H1 (cell line): Measurements from ENCODE around the gene CTNNA3. TPM values are rescaled to one million over a fixed set of nuclear protein-coding genes. Genes with fewer than 3 reads are reported as not detected.

Experiments
- CEBPB ChIP-seq: IDR thresholded peaks from 2 replicates; pipeline ENCODE4 v1.6.1; 2012; ENCODE audit warnings: low read depth, low read length
- polyA plus RNA-seq, 7 experiments: library from polyadenylated mRNA; depleted of rRNA in 3 of 7; stranded (reverse) in 5 of 7; unstranded in 2 of 7; fragments of >200 nt in 5 of 7; fragments of 200-250 nt in 2 of 7; gene quantifications; 1 replicate in 5 of 7; 2 replicates in 1 of 7; 4 replicates in 1 of 7; pipeline versions ENCODE4 v1.2.1 to v1.2.3, GENCODE V29; 2011 to 2013; ENCODE audit warnings: missing spikeins in 2 of 7, mixed read lengths in 2 of 7
- total RNA-seq: library from RNA; stranded (reverse); fragmentation: NEBNext Ultra II Directional; extraction: Animal tissue kit (Norgen Biotek cat#: 25700); gene quantifications from 2 replicates; pipeline ENCODE4 v1.2.1, GENCODE V29; 2021
- TF ChIP-seq, protein P1 (sequence below): fragments of 300-600 bp; sonication (generic); IDR thresholded peaks from 2 replicates; pipeline ENCODE4 v1.7.1; 2012; ENCODE audit warnings: low read length, moderate library complexity, mild to moderate bottlenecking, inconsistent platforms; ENCODE audit not compliant: insufficient replicate concordance

Gene CTNNA3
- total and polyA plus RNA-seq, 2 of the 8 experiments (the other 6 are each of a cell fraction or from before 2014, with no cell fraction given), result 1.3 to 1.5 TPM

DNA sequence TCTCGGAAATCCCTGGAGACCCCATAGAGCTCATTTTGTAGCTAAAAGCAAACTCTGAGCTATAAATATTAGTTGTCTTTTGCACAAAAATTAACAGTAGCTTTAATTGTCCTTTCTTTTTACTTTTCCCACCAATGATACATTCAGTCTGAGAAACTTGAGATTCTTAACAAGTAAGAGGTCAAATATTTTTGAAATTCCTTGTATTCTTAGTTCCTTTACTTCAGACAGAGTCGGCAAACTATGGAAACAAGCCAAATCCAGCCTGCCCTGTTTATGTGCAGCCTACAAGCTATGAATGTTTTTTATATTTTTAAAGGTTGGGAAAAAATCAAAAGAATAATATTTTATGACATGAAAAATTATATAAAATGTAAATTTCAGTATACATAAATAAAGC, 146.6 kb downstream of the CTNNA3 start (continued):
- TF ChIP-seq, protein P1, sequence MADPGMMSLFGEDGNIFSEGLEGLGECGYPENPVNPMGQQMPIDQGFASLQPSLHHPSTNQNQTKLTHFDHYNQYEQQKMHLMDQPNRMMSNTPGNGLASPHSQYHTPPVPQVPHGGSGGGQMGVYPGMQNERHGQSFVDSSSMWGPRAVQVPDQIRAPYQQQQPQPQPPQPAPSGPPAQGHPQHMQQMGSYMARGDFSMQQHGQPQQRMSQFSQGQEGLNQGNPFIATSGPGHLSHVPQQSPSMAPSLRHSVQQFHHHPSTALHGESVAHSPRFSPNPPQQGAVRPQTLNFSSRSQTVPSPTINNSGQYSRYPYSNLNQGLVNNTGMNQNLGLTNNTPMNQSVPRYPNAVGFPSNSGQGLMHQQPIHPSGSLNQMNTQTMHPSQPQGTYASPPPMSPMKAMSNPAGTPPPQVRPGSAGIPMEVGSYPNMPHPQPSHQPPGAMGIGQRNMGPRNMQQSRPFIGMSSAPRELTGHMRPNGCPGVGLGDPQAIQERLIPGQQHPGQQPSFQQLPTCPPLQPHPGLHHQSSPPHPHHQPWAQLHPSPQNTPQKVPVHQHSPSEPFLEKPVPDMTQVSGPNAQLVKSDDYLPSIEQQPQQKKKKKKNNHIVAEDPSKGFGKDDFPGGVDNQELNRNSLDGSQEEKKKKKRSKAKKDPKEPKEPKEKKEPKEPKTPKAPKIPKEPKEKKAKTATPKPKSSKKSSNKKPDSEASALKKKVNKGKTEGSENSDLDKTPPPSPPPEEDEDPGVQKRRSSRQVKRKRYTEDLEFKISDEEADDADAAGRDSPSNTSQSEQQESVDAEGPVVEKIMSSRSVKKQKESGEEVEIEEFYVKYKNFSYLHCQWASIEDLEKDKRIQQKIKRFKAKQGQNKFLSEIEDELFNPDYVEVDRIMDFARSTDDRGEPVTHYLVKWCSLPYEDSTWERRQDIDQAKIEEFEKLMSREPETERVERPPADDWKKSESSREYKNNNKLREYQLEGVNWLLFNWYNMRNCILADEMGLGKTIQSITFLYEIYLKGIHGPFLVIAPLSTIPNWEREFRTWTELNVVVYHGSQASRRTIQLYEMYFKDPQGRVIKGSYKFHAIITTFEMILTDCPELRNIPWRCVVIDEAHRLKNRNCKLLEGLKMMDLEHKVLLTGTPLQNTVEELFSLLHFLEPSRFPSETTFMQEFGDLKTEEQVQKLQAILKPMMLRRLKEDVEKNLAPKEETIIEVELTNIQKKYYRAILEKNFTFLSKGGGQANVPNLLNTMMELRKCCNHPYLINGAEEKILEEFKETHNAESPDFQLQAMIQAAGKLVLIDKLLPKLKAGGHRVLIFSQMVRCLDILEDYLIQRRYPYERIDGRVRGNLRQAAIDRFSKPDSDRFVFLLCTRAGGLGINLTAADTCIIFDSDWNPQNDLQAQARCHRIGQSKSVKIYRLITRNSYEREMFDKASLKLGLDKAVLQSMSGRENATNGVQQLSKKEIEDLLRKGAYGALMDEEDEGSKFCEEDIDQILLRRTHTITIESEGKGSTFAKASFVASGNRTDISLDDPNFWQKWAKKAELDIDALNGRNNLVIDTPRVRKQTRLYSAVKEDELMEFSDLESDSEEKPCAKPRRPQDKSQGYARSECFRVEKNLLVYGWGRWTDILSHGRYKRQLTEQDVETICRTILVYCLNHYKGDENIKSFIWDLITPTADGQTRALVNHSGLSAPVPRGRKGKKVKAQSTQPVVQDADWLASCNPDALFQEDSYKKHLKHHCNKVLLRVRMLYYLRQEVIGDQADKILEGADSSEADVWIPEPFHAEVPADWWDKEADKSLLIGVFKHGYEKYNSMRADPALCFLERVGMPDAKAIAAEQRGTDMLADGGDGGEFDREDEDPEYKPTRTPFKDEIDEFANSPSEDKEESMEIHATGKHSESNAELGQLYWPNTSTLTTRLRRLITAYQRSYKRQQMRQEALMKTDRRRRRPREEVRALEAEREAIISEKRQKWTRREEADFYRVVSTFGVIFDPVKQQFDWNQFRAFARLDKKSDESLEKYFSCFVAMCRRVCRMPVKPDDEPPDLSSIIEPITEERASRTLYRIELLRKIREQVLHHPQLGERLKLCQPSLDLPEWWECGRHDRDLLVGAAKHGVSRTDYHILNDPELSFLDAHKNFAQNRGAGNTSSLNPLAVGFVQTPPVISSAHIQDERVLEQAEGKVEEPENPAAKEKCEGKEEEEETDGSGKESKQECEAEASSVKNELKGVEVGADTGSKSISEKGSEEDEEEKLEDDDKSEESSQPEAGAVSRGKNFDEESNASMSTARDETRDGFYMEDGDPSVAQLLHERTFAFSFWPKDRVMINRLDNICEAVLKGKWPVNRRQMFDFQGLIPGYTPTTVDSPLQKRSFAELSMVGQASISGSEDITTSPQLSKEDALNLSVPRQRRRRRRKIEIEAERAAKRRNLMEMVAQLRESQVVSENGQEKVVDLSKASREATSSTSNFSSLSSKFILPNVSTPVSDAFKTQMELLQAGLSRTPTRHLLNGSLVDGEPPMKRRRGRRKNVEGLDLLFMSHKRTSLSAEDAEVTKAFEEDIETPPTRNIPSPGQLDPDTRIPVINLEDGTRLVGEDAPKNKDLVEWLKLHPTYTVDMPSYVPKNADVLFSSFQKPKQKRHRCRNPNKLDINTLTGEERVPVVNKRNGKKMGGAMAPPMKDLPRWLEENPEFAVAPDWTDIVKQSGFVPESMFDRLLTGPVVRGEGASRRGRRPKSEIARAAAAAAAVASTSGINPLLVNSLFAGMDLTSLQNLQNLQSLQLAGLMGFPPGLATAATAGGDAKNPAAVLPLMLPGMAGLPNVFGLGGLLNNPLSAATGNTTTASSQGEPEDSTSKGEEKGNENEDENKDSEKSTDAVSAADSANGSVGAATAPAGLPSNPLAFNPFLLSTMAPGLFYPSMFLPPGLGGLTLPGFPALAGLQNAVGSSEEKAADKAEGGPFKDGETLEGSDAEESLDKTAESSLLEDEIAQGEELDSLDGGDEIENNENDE, result no peak
- no peak for TF ChIP-seq CEBPB
